CD4-positive, alpha-beta T cell treated with Interleukin-4 for 1 hour (primary cell): ENCODE results near the gene ADCY4.

ENCODE experiments used
- DNase-seq, 2 donors: peaks; one replicate each; pipeline ENCODE4 v3.0.0-alpha.2; 2020 to 2022

The ADCY4 gene

DNA sequence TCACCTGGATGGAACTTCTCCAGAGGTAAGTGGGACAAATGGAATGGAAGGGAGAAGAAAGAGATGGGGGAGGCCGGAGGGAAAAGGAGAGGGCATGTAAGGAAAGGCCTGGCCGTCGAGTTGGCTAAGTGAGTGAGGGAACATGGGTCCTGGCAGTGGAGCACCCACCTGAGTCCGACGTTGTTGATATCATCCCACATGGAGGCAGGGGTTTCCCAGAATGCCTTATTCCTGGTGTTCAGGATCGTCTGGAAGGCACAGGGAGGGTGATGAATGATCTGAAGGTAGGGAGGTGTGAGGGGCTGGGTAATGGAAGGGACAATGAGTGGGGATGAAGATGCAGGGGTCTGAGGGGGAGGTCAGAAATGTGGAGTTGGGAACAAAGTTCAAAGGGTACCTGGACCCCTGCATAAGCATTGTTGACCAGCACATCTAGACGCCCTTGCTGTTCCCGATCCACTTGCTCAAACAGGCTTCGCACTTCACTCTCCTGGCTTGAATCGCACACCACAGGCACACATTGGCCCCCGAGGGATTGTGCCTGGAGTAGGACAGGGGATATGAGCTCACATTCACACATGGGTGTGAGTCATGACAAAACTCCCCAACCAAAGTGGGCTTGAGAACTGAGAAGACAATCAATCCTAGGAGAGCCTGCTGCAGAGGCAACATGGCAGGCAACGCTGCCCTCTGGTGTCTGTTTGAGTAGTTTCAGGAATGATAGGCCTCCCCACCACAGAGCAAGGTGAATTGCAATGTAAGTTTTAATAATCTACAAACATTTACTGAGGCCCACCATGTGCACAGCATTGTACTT is 38.3 kb downstream of the ADCY4 start:
- DNase-seq, result peak; percentile 81 to 83

DNA sequence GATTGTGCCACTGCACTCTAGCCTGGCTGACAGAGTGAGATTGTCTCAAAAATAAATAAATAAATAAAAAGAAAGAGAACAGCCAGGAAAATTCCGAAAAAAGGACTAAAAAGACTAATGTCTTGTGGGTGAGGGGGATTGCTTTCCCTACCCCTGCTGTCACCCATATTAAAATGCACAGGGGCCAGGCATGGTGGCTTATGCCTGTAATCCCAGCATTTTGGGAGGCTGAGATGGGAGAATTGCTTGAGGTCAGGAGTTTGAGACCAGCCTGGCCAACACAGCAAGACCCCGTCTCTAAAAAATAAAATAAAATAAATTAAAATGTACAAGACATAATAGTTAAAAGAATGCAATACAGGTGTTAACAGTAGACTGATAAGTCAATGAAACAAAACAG is 41.3 kb downstream of the ADCY4 start:
- DNase-seq, result no peak

DNA sequence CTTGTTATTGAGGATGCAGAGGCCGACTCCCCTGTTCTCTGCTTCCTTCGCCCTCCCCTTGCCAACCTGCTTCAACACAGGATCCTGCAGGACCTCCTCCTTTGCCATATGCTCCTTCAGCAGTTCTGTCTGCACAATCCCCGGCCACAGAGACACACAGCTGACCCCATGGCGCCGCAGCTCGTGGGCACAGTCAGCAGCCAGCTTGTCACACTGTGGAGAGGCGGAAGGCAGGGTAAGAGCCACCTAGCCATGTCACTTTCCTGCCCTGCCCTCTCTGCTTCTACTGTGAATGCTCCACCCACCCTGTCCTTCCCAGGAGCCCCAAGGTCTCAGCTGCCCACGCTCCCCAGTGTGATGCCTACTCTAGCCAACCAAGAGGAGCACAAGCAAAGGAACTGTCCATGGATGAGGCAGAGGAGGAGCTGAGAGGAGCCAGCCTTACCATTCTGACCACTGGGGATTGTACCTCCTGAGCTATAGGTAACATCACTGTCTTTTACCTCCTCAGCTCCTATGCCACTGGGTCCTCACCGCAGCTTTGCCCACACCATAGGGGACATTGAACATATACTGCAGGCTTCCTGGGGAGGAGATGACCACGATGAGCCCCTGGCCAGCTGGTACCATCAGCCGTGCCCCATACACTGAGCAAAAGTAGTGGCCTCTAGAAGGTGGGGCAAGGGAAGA is 42.6 kb downstream of the ADCY4 start:
- no peak for DNase-seq

DNA sequence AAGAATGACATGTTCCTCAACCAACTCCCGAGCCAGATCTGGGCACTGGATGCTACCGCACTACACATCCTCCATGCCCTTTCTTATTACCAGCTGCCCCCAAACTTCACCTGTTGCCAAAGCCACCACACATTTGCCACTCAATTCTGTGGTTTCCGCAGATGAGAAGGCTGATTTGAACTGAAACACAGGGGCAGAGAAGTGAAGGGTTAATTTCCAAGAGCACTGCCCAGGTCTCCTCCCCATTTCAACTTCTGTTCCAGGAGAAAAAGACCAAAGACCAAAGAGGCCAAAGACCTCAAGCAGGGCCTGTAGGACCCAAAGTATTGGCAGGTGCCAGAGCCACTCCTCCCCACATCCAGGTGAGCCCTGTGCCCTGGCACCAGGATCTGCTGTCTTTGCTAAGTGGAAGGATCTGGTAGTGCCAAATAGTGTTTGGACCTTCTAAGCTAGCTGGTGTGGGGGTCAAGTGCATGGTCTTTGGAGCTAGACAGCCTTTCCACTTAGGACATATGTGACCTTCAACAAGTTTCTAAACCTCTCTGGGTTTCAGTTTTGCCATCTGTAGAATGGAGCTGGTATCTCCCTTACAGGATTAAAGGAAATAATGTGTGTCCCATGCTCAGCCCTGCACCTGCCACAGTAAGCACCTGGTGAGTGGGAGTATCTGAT is 43.3 kb downstream of the ADCY4 start:
- no peak for DNase-seq

DNA sequence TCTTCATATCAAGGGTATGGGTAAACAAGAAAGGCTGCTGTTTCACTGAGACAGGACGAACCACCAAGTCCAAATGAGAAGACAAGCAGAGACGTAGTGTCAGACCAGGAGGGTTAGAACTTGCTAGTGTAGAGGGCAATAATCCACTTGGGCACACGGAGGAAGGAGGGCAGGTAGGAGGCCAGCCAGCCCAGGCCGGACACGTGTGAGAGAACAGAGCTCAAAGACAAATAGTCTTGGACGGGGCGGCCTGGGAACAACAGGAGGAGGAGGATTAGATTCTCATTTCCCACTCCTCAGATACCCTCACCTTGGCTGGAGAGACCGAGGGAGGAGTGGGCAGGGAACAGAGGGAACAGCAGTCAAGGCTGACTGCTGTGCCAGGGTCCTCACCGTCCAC is 44.1 kb downstream of the ADCY4 start:
- no peak for DNase-seq

DNA sequence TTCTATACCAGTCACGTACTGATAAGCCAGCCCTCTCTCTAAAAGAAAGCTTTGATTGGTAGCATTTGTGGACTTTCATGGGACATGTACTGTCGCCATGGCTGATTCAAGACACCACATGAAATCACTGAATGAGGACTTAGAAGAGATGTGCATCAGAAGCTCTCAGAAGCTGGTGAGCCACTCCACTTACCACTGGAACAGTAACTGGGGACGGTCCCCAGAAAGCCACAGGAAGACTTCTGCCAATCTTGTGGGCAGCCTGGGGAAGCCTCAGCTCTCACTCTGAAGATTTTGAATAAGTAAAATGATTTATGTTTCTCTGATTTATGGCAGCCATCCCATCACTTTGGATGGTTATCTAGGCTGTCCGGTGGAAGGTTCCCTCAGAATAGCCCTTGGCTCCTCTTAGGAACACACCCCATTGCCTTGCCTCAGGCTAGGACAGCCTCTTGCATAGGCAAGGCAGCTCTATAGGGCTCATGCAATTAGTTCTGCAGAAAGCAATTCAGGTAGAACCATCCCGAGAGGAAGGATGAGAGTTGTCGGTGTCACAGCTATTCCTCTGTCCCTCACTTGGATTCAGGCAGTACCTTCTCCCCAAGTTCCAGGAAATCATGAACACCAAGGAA is 45.1 kb downstream of the ADCY4 start:
- DNase-seq, result no peak

DNA sequence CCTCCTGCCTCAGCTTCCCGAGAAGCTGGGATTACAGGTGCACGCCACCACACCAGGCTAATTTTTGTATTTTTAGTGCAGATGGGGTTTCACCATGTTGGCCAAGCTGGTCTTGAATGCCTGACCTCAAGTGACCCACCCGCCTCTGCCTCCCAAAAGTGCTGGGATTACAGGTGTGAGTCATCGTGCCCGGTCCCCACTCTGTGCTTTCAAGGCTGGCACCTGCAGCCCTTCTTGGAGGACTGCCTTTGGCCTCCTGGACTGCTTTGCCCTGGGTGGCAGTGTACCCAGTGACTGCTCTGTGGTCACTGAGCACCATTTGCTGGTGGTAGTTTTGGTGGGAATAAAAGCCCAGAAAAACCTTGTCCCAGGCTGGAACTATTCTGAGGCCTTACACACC is 47.9 kb downstream of the ADCY4 start:
- DNase-seq, result no peak

DNA sequence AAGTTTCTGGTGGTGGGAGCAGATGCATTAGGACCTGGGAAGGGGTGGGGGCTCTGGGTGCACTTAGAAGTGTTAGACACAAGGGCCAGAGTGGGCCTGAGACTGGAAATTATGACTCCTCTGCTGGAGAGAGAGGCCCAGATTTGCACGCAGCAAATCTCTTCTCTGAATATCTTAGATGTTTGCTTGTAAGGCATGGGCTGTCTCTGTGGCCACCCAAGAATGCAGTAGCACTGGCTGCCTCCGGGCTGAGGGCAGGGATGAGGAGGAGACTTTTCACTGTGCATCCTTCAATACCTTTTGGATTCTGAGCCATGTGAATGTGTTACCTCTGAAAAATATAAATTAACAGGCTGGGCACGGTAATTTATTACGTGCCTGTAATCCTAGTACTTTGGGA is 49.5 kb downstream of the ADCY4 start:
- DNase-seq, result no peak

DNA sequence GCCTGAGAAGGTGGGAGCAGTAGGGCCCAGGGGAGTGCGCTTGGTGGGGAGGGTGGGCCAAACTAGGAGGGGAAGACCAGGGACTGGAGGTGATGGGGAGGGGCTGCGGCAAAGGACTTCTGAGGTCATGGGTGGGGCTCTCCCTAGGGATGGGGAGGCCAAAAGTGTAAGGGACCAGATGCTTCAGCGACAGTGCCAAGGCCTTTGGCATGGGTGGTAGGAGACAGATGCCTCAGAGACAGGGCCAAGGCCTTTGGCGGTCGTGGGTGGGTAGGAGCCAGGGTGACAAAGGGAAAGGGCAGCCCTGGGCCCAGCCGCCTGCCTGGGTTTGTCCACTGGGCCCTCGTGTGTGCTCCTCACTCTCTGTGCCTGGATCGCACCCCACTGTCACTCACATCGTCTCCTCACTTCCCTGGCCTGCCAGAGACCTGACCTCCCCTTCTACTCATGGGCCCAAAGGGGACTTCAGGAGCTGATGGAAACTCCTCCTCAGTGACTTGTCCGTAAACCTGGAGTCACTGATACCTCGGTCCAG is 50.3 kb downstream of the ADCY4 start:
- no peak for DNase-seq

DNA sequence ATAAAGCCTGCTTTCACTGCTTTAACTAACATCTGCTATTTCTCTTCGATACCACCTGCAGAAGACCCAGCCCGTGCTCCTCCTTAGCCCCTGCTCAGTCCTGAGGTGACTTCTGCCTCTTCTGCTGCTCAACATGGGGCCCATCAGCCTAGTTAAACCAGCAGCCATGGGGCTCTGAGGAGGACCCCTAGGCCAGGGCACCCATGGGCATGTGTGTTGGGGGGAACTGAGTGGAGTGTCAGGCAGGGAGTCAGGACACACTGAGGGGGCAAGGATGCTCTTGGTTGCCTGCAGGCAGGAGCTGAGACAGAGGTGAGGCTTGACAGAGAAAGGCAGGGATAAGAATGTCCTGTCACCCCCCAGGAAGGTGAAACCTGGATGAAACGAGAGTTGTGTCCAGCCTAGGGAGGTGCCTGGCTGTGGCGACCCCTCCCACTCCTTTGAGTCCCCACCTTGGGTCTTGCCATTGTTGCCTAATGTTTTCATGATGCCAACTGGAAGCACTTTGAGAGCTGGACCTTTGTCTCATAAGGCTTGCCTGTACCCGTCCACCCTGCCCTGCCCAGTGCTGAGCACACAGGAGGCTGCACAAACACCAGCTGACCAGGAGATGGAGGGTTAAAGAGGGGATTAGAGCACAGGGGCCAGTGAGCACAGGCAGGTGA is 50.9 kb downstream of the ADCY4 start:
- no peak for DNase-seq

DNA sequence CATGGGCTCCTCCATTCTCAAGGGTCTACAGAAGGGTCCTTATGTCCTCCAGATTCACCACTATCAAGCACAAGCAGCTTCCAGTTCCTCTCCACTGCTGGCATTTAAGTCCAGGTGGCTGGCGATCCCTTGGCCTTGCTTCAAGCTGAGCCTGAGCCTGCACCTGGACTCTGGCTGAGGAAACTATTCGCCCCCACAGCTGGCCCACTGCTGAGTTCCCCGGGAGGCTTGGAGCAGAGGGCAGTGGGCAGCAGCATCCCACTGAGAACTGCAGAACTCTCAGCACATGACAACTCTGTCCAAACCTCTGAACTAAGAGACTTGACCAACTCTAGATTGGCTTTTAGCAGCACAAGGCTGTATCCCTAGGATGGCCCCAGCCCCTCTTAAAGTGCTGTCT is 52.1 kb downstream of the ADCY4 start:
- DNase-seq, result no peak

DNA sequence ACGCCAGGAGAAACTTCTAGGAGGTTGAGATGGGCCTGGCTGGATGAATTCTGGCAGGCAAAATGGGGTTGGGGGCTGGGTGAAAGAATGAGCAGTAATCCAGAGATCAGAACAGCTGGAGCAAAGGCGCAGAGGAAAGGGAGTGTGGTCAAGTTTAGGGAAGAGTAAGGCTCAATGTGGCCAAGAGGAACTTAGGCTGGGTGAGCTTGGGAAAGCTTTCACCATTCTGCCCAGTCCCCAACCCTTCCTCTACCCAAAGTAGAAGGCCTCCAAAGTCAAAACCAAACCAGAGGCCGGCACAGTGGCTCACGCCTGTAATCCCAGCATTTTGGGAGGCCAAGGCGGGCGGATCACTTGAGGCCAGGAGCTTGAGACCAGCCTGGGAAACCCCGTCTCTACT is 53.2 kb downstream of the ADCY4 start:
- DNase-seq, result no peak

DNA sequence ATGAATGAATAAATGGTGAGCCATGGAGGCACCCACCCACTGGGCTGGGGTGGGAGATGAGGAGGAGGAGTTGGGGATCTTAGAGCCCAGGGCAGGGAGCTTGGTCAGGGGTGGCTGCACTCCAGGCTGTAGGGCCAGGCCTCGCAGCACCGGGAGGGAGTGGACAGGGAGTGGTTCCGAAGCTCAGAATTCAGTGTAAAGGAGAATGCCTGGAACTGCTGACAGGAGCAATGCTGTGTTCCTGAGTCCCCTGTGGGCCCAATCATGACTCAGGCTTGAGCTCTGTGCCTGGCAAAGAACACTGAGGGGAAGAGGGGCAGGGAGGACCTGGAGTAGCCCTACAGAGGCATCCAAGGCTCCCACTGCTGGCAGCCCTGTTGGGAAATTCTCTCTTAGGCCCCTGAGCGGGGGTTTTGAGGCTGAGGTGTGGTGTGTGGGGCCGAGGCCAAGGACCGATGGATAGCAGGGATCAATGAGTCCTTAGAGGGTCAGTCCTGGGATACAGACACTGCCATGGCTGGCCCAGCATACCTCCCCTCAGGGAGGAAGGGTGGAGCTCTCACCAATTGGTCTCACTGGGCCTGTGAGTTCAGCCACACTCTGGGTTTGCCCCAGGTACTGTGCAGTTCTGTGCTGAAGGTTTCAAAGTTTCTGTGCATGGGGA is 53.9 kb downstream of the ADCY4 start:
- DNase-seq, result no peak

DNA sequence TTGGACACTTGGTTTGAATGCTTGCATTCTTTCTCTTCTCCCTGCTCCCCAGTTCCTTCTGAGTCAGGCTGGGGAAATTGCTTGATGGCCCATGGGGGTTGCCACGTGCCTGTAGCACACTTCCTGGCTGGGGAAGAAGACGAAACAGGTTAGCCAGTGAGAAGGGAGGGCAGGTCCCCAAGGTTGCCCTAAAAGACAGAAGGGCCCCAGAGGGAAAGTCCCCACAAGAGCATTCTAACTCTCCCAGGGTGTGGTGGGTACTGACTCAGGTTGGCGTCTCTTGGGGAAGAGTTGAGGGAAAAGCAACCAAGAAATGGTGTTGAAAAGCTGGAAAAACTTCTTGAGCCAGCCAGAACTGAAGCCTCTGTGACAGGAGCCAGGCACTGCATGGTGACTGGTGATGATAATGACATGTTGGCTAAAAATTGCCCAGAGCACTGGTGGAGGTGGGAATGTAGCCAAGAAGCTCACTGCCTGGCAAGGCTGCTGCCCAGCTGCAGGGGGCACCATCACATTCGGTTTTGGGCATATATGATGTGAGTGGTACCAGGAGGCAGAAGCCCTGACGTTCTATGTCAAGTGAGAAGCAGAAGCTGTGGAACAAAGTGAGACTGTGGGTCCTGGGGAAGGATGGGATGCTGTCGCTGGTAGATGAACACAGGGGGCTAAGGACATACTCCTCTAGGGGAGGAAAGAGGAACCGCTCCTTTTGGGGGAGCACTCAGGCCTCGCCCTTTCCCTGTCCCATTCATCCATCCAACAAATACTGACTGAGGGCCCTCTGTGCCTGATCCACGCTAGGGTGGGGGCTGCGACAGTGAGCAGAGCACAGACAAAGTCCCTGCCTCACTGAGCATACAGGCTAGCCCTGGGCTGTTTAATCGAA is 55.3 kb downstream of the ADCY4 start:
- peak; percentile 69 for DNase-seq

DNA sequence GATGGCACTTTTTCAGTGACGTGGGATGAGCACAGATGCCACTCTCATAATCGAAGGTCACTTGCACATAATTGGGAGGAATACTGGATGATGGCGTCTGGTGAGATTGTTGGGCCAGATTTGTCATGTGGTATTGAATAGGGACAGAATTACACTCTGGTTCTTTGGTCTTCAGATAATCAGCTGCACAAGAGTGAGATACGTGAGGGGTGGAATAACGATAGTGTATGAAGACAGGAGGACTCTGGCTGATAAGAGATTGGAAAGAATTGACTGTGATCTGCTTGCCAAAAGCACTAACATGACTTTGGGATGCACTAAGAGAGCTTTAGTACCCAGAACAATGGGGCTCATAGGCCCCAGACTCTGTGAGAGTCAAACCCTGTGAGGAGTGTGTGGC is 56.4 kb downstream of the ADCY4 start:
- DNase-seq, result no peak

DNA sequence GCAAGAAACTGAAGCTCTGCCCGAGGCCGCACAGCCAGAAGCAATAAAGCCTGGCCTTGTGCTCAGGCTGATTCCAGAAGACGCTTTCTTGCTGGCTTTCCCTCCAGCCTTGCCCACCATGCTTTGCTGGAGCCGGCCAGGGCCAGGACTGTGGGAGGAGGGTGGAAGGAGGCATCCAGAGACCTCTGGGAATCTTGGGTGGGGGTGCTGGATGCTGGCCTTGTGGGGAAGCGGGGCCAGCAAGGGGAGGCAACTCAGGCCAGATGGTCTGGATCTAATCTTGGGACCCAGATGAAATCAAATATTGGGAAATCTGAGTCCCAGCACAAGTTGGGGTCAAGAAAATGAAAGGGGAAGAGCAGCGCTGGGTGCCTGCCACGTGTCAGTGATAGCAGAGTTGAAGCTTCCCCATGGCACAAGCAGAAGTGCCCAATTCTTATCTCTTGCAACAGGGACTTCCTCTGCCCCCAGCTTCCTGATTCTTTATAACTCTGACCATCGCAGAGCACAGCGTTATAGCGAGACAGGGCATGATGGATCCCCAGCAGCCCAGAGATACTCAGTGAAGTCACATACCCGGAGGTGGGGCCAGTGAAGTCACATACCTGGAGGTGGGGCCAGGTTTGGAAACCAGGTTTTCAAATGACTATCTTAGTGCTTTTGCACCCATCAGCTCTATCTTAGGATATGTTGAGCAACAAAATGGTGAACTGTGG is 57.1 kb downstream of the ADCY4 start:
- DNase-seq, result peak in 1 of 2 donors; percentile 62

DNA sequence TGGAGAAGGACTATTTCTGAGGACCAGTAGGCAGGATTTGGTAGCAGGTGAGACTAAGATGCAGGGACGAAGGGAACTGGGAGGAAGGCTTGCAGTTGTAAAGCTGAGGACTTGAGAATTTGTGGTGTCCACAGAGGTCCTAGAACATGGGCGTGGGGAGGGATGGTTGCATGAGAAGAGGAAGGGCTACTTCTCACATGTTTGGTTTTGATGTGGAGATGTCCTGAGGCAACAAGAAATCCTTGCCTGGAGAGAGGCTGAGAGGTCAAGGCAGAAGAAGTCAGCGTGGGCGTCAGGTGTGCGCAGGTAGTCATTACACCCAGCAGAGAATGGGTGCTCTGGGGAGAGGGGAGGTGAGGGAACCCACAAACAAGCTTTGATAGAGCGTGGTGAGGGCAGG is 57.8 kb downstream of the ADCY4 start:
- DNase-seq, result no peak

DNA sequence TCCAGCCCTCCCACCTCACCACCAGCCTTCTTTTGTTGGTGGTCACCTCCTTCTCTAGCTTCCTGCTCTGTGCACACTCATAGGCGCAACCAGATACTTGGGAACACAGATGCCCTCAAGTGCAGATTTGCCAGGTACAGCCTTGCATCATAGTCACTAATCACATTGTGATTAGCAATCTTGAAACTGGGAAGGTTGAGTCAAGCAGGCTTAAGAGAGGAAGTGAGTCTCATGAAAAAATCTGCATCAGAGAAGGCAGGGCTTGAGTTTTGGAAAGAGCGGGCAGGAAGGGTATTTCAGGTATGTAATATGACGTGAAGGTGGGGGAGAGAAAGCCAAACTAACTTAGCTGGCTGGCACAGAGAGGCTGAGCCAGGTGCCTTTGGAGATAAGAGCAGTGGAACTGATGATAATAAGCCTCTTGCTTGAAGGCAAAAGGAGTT is 60.7 kb downstream of the ADCY4 start:
- peak; percentile 57 to 64 for DNase-seq

DNA sequence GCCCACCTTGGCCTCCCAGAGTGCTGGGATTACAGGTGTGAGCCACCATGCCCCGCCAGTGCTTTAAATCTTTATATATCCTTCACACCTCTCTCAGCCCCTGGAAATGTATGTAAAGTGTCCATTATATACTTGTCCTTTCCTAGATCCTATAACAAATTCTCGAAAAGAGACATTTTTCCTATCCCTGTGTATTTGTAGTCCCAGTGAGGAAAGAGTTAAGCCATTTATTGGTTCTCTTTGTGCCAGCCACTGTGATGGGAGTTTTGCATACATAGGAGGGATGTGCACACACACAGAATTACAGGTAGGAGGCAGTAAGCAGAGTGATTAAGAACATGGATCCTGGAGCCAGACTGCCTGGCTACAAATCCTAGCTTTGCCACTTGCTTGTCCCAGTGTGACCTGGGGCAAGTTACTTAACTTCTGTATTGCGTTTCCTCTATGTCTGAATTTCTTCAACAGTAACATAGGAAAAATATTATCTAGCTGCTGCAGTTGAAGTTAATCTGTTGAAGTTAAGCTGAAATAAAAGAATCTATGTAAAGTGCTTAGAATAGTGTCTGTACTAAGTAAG is 61.4 kb downstream of the ADCY4 start:
- no peak for DNase-seq

DNA sequence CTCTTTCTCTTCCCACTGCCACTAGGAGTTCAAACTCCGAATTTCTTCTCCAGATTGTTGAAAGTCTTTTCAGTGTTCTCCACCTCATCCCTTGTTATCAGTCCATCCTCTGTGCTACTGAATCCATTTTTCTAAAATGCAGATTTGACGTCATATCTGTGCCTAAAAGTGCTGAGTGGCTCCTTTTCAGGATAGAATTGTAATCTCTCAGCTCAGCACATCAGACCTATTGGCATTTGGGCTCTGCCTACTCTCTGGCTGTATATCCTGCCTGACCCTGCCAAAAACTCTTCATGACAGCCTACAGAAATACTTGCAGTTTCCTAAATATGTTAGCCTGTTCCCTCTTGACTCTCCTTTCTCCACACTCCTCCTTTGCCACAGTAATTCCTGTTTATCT is 62.4 kb downstream of the ADCY4 start:
- DNase-seq, result no peak
